Renal cortex interstitium (tissue), 15 donors: ENCODE data around the gene STX3. TPM values are rescaled to one million over a fixed set of nuclear protein-coding genes. Genes with fewer than 3 reads are reported as not detected.
A peak's percentile ranks its signal among the peaks of the same experiment; 100 is the strongest.

Experiments used
- DNase-seq, 11 donors: peaks; one replicate each; pipeline ENCODE4 v3.0.0-alpha.2; 2013; ENCODE audit warnings: low read depth in 9 of 11, low spot score in 4 of 11; ENCODE audit errors: extremely low read depth in 1 of 11
- long read RNA-seq, 16 experiments: transcript quantifications; one replicate each; lab custom pipeline, GENCODE V29; 2026
- polyA plus RNA-seq, 3 donors: library from polyadenylated mRNA; unstranded; fragments of 120-200 nt; gene quantifications; one replicate each; pipeline ENCODE4 v1.2.1, GENCODE V29; 2013; ENCODE audit not compliant: insufficient read length in 3 of 3

STX3 gene
- polyA plus RNA-seq = 10 to 100 TPM; 51.4 to 76.8 (median 57.2) TPM
- long read RNA-seq, donor 1, partial matches to known transcripts = 0 of 4 reads
- long read RNA-seq, donor 1, other reads (novel, unspliced or antisense) = 0 of 4 reads
- long read RNA-seq, donor 2, partial matches to known transcripts = 0 of 3 reads
- long read RNA-seq, donor 2, other reads (novel, unspliced or antisense) = 0 of 3 reads
- long read RNA-seq, donor 3, transcript STX3-201 (11 exons, 3,299 nt) = major isoform, 8 of 33 reads
- long read RNA-seq, donor 3, partial matches to known transcripts = 23 of 33 reads
- long read RNA-seq, donor 3, other reads (novel, unspliced or antisense) = 0 of 33 reads
- long read RNA-seq, donor 4, transcript STX3-201 (11 exons, 3,299 nt) = major isoform, 5 of 11 reads
- long read RNA-seq, donor 4, partial matches to known transcripts = 5 of 11 reads
- long read RNA-seq, donor 4, other reads (novel, unspliced or antisense) = 0 of 11 reads
- long read RNA-seq, donor 5 = 0 reads
- long read RNA-seq, donor 6, partial matches to known transcripts = 7 of 11 reads
- long read RNA-seq, donor 6, other reads (novel, unspliced or antisense) = 0 of 11 reads
- long read RNA-seq, donor 7, partial matches to known transcripts = 0 of 5 reads
- long read RNA-seq, donor 7, other reads (novel, unspliced or antisense) = 0 of 5 reads
- long read RNA-seq, donor 8, transcript STX3-201 (11 exons, 3,299 nt) = major isoform, 9 of 14 reads
- long read RNA-seq, donor 8, partial matches to known transcripts = 0 of 14 reads
- long read RNA-seq, donor 8, other reads (novel, unspliced or antisense) = 0 of 14 reads
- long read RNA-seq, donor 9, transcript STX3-201 (11 exons, 3,299 nt) = major isoform, 7 of 14 reads
- long read RNA-seq, donor 9, partial matches to known transcripts = 6 of 14 reads
- long read RNA-seq, donor 9, other reads (novel, unspliced or antisense) = 0 of 14 reads
- long read RNA-seq, donor 10, transcript STX3-201 (11 exons, 3,299 nt) = major isoform, 5 of 13 reads
- long read RNA-seq, donor 10, partial matches to known transcripts = 8 of 13 reads
- long read RNA-seq, donor 10, other reads (novel, unspliced or antisense) = 0 of 13 reads
- long read RNA-seq, donor 11, transcript STX3-201 (11 exons, 3,299 nt) = major isoform, 6 of 15 reads
- long read RNA-seq, donor 11, partial matches to known transcripts = 7 of 15 reads
- long read RNA-seq, donor 11, other reads (novel, unspliced or antisense) = 0 of 15 reads
- long read RNA-seq, donor 12, partial matches to known transcripts = 0 of 2 reads
- long read RNA-seq, donor 12, other reads (novel, unspliced or antisense) = 0 of 2 reads
- long read RNA-seq, donor 13 = 0 reads
- long read RNA-seq, donor 14, transcript STX3-201 (11 exons, 3,299 nt) = major isoform, 5 of 6 reads
- long read RNA-seq, donor 14, partial matches to known transcripts = 0 of 6 reads
- long read RNA-seq, donor 14, other reads (novel, unspliced or antisense) = 0 of 6 reads
- long read RNA-seq, donor 15, partial matches to known transcripts = 34 of 37 reads
- long read RNA-seq, donor 15, other reads (novel, unspliced or antisense) = 0 of 37 reads
- long read RNA-seq, donor 16, transcript STX3-201 (11 exons, 3,299 nt) = major isoform, 24 of 264 reads
- long read RNA-seq, donor 16, partial matches to known transcripts = 32 of 264 reads
- long read RNA-seq, donor 16, other reads (novel, unspliced or antisense) = 204 of 264 reads

DNA sequence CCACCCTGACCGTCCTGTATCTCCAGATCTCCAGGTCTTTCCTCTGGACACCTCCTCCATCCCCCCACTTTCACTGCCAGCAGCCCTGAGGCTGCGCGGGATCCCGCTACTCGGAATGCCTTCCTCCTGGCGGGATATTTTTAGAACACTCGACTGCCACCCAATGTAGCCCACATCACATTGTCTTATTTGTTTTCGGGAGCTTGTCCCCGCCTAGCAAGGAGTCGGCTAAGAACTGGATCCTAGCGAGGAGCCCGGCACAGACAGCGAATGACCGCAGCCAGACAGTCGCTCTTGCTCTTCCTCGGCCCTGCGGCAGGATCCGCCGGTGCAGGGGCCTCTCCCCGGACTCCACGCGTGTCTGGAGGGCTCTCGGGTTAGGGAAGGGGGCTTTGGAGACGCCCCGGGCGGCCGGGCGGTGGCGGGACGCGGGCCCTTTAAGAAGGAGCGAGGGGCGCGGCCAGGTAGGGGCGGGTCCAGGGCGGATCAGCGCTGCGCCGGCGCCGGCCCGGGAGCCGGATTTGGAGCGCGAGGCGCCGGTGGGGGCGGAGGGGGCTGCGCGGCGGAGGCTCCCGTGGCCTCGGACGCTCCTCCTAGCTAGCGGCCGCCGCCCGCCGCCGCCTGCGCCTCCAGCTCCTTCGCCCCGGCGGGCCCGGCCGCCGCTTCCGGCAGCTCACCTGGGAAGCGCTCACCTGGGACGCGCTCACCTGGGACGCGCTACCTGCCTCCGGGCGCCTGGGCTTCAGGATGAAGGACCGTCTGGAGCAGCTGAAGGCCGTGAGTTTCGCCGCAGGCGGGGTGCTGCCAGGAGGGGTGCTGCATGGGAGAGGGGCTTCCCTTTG lies at the start of gene STX3:
Gene STX3 (plus strand): TSS at position 518 of the 842 bp plus-strand sequence. CDS start 230 bp downstream, at position 748.
- DNase-seq = peak in 6 of 11 donors; percentile 27 to 54 (median 48)

DNA sequence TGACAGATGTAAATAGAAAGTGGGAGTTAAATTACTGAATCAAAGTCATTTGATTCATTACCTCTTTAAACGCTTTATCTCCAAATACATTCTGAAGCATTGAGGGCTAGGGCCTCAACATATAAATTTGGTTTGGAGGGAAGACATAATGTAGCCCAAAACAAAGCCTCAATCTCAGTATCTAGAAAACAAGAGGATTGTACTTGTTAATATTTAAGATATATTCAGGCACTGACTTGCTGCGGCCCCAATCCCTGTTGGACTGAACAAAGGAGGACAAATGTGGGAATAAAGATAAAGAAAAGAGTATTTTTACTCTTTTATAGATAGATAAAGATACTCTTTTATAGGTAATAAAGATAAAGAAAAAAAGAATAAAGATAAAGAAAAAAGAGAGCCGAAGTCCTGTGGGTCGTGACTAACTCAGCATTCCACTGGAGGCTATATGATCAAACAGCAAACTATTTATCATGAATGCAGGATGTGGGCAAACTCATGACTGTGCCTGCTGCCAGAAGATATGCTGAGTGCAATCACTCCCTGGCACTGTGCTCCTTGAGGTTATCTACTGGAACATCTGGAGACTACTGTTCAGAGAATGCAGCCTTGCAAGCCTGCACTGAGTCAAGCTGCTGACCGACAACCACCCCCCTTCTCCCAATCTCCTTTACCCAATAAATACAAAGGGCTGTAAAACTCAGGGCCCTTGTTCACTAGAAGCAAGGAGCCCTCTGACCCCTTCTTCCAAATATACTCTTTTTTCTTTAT lies 48.5 kb upstream of the STX3 start:
- no peak for DNase-seq

DNA sequence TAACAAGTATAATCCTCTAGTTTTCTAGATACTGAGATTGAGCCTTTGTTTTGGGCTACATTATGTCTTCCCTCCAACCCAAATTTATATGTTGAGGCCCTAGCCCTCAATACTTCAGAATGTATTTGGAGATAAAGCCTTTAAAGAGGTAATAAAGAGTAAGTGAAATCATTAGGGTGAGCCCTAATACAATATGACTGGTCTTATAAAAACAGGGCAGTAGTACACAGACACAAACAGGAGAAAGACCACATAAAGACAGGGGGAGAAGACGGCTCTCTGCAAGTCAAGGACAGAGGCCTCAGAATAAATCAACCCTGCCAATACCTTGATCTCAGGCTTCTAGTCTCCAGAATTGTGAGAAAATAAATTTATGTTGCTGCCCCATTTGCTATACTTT lies 47.8 kb upstream of the STX3 start:
- DNase-seq = no peak

DNA sequence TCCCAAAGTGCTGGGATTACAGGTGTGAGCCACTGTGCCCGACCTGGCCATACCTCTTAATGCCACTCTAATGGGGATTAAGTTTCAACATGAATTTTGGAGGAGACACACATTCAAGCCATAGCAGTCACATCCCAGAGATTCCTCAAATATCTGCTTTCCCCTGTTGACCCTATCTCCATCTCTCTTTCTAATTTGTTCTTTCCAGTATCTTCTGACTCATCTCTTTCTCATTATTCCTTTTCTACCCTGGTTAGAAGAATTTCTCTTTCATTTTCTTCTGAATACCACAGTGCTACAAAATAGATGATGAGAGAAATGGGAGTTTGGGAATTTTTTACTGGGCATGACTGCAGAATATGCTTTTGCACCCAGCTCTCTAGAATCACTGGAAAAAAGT lies 46.6 kb upstream of the STX3 start:
- DNase-seq = no peak

DNA sequence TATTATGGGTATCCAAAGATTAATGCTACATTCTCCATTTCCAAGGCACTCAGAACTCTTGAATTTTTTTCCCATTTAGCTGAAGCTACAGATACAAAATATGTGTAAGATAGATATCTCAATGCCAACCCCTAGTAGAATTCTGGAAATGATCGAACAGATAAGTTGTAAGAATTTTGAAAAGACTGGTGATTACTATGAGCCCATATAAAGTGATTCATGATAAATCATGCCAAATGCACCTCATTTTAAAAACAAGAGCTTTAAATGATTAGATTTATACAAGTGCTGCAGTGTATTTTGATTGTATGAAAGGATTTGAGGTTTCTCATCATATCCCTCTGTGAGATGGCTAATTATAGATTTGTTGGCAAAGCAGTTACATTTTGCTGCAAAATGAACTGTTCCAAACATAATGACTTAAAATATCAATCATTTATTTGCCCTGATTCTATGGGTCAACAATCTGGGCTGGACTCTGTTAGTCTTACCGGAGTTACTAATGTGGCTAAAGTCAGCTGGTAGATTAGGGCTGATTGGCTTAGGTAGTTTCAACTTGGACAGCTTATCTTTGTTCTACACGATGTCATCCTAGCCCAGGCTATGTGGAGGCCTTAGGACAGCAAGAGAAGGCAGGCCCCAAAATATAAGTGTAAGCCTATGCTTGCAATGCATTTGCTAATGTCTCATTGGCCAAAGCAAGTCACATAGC lies 44.9 kb upstream of the STX3 start:
- no peak for DNase-seq

DNA sequence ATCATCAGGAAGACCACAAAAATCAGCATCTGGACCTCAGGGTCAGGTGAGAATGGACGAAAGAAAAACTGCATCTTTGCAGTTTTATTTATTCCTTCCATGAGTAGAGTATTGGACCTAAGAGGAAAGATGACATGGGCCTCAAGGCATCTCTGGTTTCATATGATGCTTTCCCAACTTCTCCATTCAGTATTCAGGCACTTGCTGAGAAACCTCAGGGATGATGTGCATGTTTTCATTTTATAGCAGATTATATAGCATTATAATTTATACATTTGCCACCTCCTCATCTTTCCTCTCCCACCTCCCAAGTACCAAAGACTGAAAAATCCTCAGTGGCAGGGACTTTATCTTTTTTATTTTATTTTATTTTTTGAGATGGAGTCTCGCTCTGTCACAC lies 41.4 kb upstream of the STX3 start, which contains the start of gene OR10V1:
Gene OR10V1 (minus strand): TSS at position 101 of the 400 bp plus-strand sequence. CDS start 0 bp downstream, at position 101.
- no peak for DNase-seq

DNA sequence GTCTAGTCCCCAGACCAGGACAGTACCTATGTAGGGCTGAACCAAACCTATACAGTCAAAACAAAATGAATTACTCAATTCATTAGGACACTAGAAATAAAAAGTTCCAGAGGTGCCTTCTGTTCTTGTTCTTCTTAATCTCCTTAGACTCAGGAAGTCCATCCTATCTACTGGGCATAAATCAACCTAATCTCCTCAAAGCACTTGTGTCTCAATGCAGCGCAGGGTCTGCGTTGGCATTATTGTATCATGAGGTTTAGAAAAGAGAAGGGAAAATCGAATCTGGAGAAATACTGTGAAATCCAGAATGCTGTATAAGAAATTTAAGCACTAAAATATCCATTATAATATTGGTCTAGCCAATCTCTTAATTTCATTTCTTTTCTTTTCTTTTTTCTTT lies 39.1 kb upstream of the STX3 start:
- no peak for DNase-seq

DNA sequence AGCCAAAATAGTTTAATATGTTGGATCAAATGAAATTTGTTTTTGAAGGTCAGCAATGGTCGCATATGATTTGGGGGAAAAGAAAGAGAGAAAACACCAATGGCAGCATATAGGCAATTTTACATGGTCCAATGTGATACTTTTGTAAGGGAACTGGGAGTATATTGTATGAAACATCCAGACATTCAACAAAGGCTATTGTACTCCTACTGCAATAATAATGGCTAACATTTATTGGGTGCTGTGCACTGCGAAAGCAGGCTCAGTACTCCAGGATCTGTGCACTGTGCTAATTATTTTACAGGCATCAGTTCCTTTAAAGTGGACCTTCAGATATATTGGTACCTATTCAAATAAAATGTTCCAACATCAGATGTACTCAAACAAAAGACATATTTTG lies 35.6 kb upstream of the STX3 start:
- no peak for DNase-seq

DNA sequence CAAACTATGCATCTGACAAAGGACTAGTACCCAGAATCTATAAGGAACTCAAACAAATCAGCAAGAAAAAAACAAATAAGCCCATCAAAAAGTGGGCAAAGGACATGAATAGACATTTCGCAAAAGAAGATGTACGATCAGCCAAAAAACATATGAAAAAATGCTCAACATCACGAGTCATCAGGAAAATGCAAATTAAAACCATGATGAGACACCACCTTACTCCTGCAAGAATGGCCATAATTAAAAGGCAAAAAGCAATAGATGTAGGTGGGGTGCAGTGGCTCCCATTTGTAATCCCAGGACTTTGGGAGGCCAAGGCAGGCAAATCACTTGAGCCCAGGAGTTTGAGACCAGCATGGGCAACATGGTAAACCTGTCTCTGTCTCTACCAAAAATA lies 31.1 kb upstream of the STX3 start:
- no peak for DNase-seq

DNA sequence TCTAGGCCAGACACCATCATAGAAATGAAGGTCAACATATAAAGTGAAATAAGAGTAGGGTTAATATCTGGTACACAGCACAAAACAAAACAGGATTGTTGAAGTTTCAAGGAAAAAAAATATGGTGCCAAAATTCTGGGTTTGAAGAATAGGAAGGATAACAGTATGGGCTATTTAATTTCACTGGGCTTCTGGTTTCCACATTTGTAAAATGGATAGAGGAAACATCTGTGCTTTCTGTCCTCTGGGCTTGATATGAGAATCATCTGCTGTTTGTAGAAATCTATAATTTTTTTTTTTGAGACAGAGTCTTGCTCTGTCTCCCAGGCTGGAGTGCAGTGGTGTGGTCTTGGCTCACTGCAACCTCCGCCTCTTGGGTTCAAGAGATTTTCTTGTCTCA lies 27.8 kb upstream of the STX3 start:
- DNase-seq = no peak

DNA sequence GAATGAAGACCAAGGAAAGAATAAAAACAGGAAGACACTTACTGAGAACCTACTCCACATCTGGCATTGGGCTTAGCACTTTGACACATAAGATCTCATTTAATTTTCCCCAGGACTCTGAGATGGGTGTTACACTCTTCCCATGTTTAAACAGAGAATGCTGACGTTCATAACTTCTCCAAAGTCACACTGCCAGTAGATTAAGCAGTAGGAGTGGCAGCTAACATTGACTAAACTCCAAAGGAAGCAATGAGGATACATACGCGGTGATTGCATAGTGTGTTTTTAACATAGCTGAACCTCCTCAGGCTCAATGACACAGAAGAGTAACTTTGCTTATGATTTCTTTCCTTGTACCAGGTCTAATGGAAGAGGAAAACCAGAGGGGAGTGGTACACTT lies 27.0 kb upstream of the STX3 start:
- DNase-seq = no peak

DNA sequence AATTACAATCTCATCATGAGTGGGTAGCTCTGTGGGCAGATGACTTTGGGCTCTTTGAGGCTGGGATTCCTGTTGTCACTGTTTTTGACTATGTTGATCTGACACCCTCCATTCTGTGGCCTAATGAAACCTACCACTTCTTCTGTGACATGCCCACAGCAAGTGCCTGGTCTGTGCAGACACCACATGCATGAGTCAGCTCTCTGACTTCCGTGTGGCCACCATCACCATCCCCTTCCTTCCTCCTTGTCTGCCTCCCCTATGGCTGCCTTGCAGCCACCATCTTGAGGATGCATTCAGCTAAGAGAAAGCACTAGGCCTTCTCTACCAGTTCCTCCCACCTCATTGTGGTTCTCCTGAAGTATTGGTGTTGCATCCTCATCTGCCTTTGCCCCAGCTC lies 26.3 kb upstream of the STX3 start:
- no peak for DNase-seq

DNA sequence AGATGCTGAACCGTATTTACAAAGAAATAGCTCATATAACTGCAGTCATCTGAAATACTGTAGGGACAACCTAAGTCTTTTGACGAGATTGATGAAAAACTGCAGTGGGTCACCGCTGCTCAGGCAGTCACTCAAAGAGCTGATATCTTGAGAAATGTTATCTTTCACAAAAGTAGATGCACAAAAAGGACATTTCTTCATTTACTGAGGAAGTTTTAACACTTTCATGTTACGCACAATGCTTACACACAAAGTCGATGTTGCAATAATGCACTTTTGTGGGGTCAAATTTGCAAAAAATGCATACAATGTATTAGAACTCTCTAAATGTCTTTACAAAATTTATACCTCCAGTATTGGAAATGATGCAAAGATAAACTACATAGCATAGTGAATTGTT lies 25.3 kb upstream of the STX3 start:
- no peak for DNase-seq

DNA sequence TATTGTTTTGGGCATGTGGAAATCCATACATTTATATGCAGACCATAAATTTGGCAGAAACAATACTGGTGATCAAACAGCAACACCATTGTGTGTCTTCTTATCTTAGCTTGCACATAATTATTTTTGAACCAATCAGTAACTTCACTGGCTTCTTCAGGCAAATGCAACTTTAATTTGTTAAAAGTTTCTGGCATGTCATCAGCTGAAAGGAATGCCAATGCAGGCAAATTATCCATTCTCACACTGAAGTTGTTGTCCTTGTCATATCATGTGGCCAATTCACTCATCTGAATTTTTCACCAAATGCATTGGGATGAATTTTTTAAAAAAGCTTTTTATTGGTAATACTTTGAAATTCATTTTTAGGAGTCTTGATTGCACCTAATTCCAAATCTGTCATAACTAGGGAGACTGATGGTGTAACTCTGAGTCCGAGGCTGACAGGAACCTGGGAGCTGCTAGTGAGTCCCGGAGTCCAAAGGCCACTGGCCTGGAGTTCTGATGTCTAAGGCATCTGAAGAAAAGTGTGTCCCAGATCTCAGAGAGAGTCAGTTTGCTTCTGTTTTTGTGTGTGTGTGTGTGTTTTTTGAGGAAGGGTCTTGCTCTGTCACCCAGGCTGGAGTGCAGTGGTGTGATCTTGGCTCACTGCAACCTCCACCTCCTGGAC lies 24.1 kb upstream of the STX3 start:
- DNase-seq = peak in 1 of 11 donors; percentile 11

DNA sequence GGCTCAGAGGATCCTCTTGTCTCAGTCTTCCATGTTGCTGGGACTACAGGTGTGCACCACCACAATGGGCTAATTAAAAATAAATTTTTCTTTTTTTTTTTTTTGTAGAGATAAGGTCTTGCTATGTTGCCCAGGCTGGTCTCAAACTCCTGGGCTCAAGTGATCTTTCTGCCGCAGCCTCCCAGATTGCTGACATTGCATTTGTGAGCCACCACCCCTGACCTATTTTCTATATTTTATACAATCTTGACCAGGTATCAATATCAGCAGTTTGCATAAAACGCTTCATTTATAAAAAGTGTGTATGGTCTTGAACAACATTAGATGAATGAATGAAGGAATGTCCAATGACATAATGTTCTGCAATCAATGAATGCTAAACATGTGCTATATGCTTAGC lies 9.1 kb upstream of the STX3 start:
- no peak for DNase-seq
